PC-3 (cell line): Measurements from ENCODE around the gene MIGA1.

Experiments
- EZH2 ChIP-seq: fragments of 300-600 bp; sonication (generic); IDR thresholded peaks from one replicate; pipeline ENCODE4 v1.6.1; 2017; ENCODE audit warnings: antibody characterized with exemption, mild to moderate bottlenecking, low read length; ENCODE audit not compliant: unreplicated experiment
- EZH2phosphoT487 ChIP-seq: fragments of 300-600 bp; sonication (generic); IDR thresholded peaks from 2 replicates; pipeline ENCODE4 v1.6.1; 2018; ENCODE audit warnings: mild to moderate bottlenecking, antibody characterized with exemption, low read length, borderline replicate concordance
- TF ChIP-seq, protein P1 (sequence below): fragments of 300-600 bp; sonication (generic); conservative IDR thresholded peaks from 2 replicates; pipeline ENCODE4 v1.5.1; 2017; ENCODE audit warnings: antibody characterized with exemption, low read depth, mild to moderate bottlenecking, low read length

DNA sequence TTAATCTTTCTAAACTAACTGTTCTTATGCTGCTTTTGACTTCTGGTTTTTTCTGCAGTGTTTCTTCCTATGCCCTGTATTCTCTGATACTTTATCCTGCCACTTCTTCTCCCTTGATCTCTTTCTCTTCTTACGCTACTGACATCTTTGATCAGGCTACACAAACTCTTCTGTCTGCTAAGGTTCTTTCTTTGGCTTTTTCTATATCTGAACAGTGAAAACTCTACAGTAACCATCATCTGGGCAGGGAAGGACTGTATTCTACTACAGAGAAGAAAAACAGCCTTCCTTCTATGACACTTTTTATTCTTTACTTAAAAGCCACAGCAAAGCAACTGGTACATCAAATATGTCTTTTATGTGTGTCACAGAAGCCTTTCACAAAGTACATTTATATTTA lies 101.6 kb downstream of the MIGA1 start:
- TF ChIP-seq, protein P1, sequence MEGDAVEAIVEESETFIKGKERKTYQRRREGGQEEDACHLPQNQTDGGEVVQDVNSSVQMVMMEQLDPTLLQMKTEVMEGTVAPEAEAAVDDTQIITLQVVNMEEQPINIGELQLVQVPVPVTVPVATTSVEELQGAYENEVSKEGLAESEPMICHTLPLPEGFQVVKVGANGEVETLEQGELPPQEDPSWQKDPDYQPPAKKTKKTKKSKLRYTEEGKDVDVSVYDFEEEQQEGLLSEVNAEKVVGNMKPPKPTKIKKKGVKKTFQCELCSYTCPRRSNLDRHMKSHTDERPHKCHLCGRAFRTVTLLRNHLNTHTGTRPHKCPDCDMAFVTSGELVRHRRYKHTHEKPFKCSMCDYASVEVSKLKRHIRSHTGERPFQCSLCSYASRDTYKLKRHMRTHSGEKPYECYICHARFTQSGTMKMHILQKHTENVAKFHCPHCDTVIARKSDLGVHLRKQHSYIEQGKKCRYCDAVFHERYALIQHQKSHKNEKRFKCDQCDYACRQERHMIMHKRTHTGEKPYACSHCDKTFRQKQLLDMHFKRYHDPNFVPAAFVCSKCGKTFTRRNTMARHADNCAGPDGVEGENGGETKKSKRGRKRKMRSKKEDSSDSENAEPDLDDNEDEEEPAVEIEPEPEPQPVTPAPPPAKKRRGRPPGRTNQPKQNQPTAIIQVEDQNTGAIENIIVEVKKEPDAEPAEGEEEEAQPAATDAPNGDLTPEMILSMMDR = no peak
- no peak for TF ChIP-seq EZH2phosphoT487
- no peak for TF ChIP-seq EZH2
